Measurements from ENCODE around the gene MRPL37.

The MRPL37 gene

GRCh38 chr1:54168206-54168965 is 31.6 kb upstream of the MRPL37 start:
- Histone ChIP-seq H3K23ac (ENCODE audit: low read length) (no peak overlapping the region), H2AFZ (ENCODE audit: insufficient read depth, low read length, poor library complexity) (no peak overlapping the region), H3K4me2 (ENCODE audit: low read length) (no peak overlapping the region), H3K36me3 (ENCODE audit: control insufficient read depth in 1 of 2, insufficient read depth in 2 of 2, low read length in 2 of 2) (no peaks in the 10 kb centered on the region), H3K79me1 (ENCODE audit: low read length) (no peaks in the 10 kb centered on the region), H3K14ac (ENCODE audit: low read length) (no peak overlapping the region), H2BK12ac (ENCODE audit: low read length) (no peak overlapping the region), H3K4me1 (ENCODE audit: control insufficient read depth in 1 of 2, insufficient read depth in 2 of 2, low read length in 2 of 2) (no peaks in the 10 kb centered on the region), H3K27ac (ENCODE audit: low read depth, low read length) (no peak overlapping the region), H4K12ac (ENCODE audit: low read depth, low read length) (no peak overlapping the region), H2BK120ac (ENCODE audit: insufficient read depth, low read length, poor library complexity) (no peak overlapping the region), H3K79me2 (ENCODE audit: control insufficient read depth, insufficient read depth, low read length, poor library complexity) (no peaks in the 10 kb centered on the region), H4K8ac (ENCODE audit: low read depth, low read length) (no peak overlapping the region), H3K27me3 (ENCODE audit: insufficient read depth, low read length) (no peaks in the 10 kb centered on the region), H3K4ac (ENCODE audit: low read depth, low read length) (no peak overlapping the region), H3K18ac (ENCODE audit: low read length) (no peak overlapping the region), H3K9ac (ENCODE audit: low read length) (no peak overlapping the region), H3K4me3 (ENCODE audit: low read depth, low read length) (no peak overlapping the region), H2AK5ac (ENCODE audit: low read length) (no peak overlapping the region), H4K91ac (ENCODE audit: low read depth, low read length) (no peak overlapping the region), H3K9me3 (ENCODE audit: insufficient read depth, low read depth, low read length) (peaks cover 1% of the 10 kb centered on the region), H2BK5ac (ENCODE audit: low read depth, low read length, poor library complexity) (no peak overlapping the region)
- DNase-seq = no peak
- WGBS (ENCODE audit: extremely low coverage, insufficient coverage, insufficient read length) = no CpG with 5 or more reads among the region's 8 CpGs

- Histone ChIP-seq H3K9me3 (ENCODE audit: insufficient read depth, low read depth, low read length) (peaks cover 1% of the 10 kb centered on the region), H3K14ac (ENCODE audit: low read length) (no peak overlapping the region), H3K4me1 (ENCODE audit: control insufficient read depth in 1 of 2, insufficient read depth in 2 of 2, low read length in 2 of 2) (no peaks in the 10 kb centered on the region), H3K36me3 (ENCODE audit: control insufficient read depth in 1 of 2, insufficient read depth in 2 of 2, low read length in 2 of 2) (no peaks in the 10 kb centered on the region), H3K9ac (ENCODE audit: low read length) (no peak overlapping the region), H2BK120ac (ENCODE audit: insufficient read depth, low read length, poor library complexity) (no peak overlapping the region), H3K79me1 (ENCODE audit: low read length) (no peaks in the 10 kb centered on the region), H2BK12ac (ENCODE audit: low read length) (no peak overlapping the region), H4K12ac (ENCODE audit: low read depth, low read length) (no peak overlapping the region), H3K4me3 (ENCODE audit: low read depth, low read length) (no peak overlapping the region), H3K18ac (ENCODE audit: low read length) (no peak overlapping the region), H4K8ac (ENCODE audit: low read depth, low read length) (no peak overlapping the region), H4K91ac (ENCODE audit: low read depth, low read length) (no peak overlapping the region), H2AFZ (ENCODE audit: insufficient read depth, low read length, poor library complexity) (no peak overlapping the region), H3K4ac (ENCODE audit: low read depth, low read length) (no peak overlapping the region), H3K23ac (ENCODE audit: low read length) (no peak overlapping the region), H3K4me2 (ENCODE audit: low read length) (no peak overlapping the region), H3K27ac (ENCODE audit: low read depth, low read length) (no peak overlapping the region), H2AK5ac (ENCODE audit: low read length) (no peak overlapping the region), H2BK5ac (ENCODE audit: low read depth, low read length, poor library complexity) (no peak overlapping the region), H3K27me3 (ENCODE audit: insufficient read depth, low read length) (no peaks in the 10 kb centered on the region), H3K79me2 (ENCODE audit: control insufficient read depth, insufficient read depth, low read length, poor library complexity) (no peaks in the 10 kb centered on the region)
- no peak for DNase-seq
- WGBS (ENCODE audit: extremely low coverage, insufficient coverage, insufficient read length) = no CpG with 5 or more reads among the region's 3 CpGs
Measured at GRCh38 chr1:54169068-54169467, 30.9 kb upstream of the MRPL37 start.

GRCh38 chr1:54171016-54171415 is 29.0 kb upstream of the MRPL37 start:
- WGBS (ENCODE audit: extremely low coverage, insufficient coverage, insufficient read length) = no CpG with 5 or more reads among the region's 8 CpGs
- peaks cover 1% of the 10 kb centered on the region for H3K9me3 ChIP-seq (ENCODE audit: insufficient read depth, low read depth, low read length)

GRCh38 chr1:54171606-54172005 is 28.4 kb upstream of the MRPL37 start:
- Histone ChIP-seq H2BK120ac (ENCODE audit: insufficient read depth, low read length, poor library complexity) (no peak overlapping the region), H4K12ac (ENCODE audit: low read depth, low read length) (no peak overlapping the region), H3K18ac (ENCODE audit: low read length) (no peak overlapping the region), H3K4me3 (ENCODE audit: low read depth, low read length) (no peak overlapping the region), H3K27me3 (ENCODE audit: insufficient read depth, low read length) (no peaks in the 10 kb centered on the region), H3K9ac (ENCODE audit: low read length) (no peak overlapping the region), H3K79me2 (ENCODE audit: control insufficient read depth, insufficient read depth, low read length, poor library complexity) (no peaks in the 10 kb centered on the region), H2AK5ac (ENCODE audit: low read length) (no peak overlapping the region), H4K8ac (ENCODE audit: low read depth, low read length) (no peak overlapping the region), H3K79me1 (ENCODE audit: low read length) (no peaks in the 10 kb centered on the region), H2AFZ (ENCODE audit: insufficient read depth, low read length, poor library complexity) (no peak overlapping the region), H2BK5ac (ENCODE audit: low read depth, low read length, poor library complexity) (no peak overlapping the region), H3K36me3 (ENCODE audit: control insufficient read depth in 1 of 2, insufficient read depth in 2 of 2, low read length in 2 of 2) (no peaks in the 10 kb centered on the region), H3K4me2 (ENCODE audit: low read length) (no peak overlapping the region), H2BK12ac (ENCODE audit: low read length) (no peak overlapping the region), H3K4ac (ENCODE audit: low read depth, low read length) (no peak overlapping the region), H3K27ac (ENCODE audit: low read depth, low read length) (no peak overlapping the region), H3K23ac (ENCODE audit: low read length) (no peak overlapping the region), H3K14ac (ENCODE audit: low read length) (no peak overlapping the region), H4K91ac (ENCODE audit: low read depth, low read length) (no peak overlapping the region), H3K4me1 (ENCODE audit: control insufficient read depth in 1 of 2, insufficient read depth in 2 of 2, low read length in 2 of 2) (no peaks in the 10 kb centered on the region), H3K9me3 (ENCODE audit: insufficient read depth, low read depth, low read length) (peaks cover 1% of the 10 kb centered on the region)
- WGBS (ENCODE audit: extremely low coverage, insufficient coverage, insufficient read length) = no CpG with 5 or more reads among the region's 8 CpGs
- no peak for DNase-seq

More at GRCh38 chr1:54171016-54171415, 29.0 kb upstream of the MRPL37 start:
- Histone ChIP-seq H3K36me3 (ENCODE audit: control insufficient read depth in 1 of 2, insufficient read depth in 2 of 2, low read length in 2 of 2) (no peaks in the 10 kb centered on the region), H4K91ac (ENCODE audit: low read depth, low read length) (no peak overlapping the region), H3K27ac (ENCODE audit: low read depth, low read length) (no peak overlapping the region), H2BK12ac (ENCODE audit: low read length) (no peak overlapping the region), H2BK120ac (ENCODE audit: insufficient read depth, low read length, poor library complexity) (no peak overlapping the region), H3K9ac (ENCODE audit: low read length) (no peak overlapping the region), H2AK5ac (ENCODE audit: low read length) (no peak overlapping the region), H3K79me2 (ENCODE audit: control insufficient read depth, insufficient read depth, low read length, poor library complexity) (no peaks in the 10 kb centered on the region), H3K23ac (ENCODE audit: low read length) (no peak overlapping the region), H2AFZ (ENCODE audit: insufficient read depth, low read length, poor library complexity) (no peak overlapping the region), H3K79me1 (ENCODE audit: low read length) (no peaks in the 10 kb centered on the region), H4K12ac (ENCODE audit: low read depth, low read length) (no peak overlapping the region), H2BK5ac (ENCODE audit: low read depth, low read length, poor library complexity) (no peak overlapping the region), H3K4ac (ENCODE audit: low read depth, low read length) (no peak overlapping the region), H3K27me3 (ENCODE audit: insufficient read depth, low read length) (no peaks in the 10 kb centered on the region), H3K4me2 (ENCODE audit: low read length) (no peak overlapping the region), H3K18ac (ENCODE audit: low read length) (no peak overlapping the region), H3K4me3 (ENCODE audit: low read depth, low read length) (no peak overlapping the region), H4K8ac (ENCODE audit: low read depth, low read length) (no peak overlapping the region), H3K14ac (ENCODE audit: low read length) (no peak overlapping the region), H3K4me1 (ENCODE audit: control insufficient read depth in 1 of 2, insufficient read depth in 2 of 2, low read length in 2 of 2) (no peaks in the 10 kb centered on the region)
- no peak for DNase-seq

Data from trophoblast cell (in vitro differentiated cells and primary cell).